HEK293 (cell line): Measurements from ENCODE around the gene CABCOCO1.

ENCODE experiments used
- CTCF ChIA-PET: fragments of 350-600 bp; formaldehyde crosslinking; extraction: SDS; loops from one replicate; lab custom pipeline; 2021; ENCODE audit warnings: antibody characterized with exemption; lab: Yijun Ruan, JAX
- POLR2A ChIA-PET: fragments of 300-600 bp; formaldehyde crosslinking; extraction: SDS; loops from one replicate; lab custom pipeline; 2020; ENCODE audit warnings: antibody characterized with exemption, inconsistent platforms; lab: Yijun Ruan, JAX
- H3K27ac ChIP-seq: fragments of 200-500 bp; sonication (Bioruptor generic); 2 replicates; pipeline ENCODE4 v1.5.1; 2014; ENCODE audit warnings: low read depth, low read length, control low read depth, inconsistent platforms; ENCODE audit errors: extremely low read depth
- H3K36me3 ChIP-seq, 2 experiments: fragments of 200-500 bp in 1 of 2; sonication (Bioruptor generic) in 1 of 2; 1 replicate in 1 of 2; 2 replicates in 1 of 2; pipeline ENCODE4 v1.5.1; 2014 to 2017; ENCODE audit warnings: inconsistent platforms in 2 of 2, low read length in 2 of 2; ENCODE audit not compliant: control insufficient read depth in 2 of 2, insufficient read depth in 1 of 2
- H3K4me1 ChIP-seq: fragments of 200-500 bp; sonication (Bioruptor generic); 2 replicates; pipeline ENCODE4 v1.5.1; 2014; ENCODE audit warnings: mild to moderate bottlenecking, low read length, inconsistent platforms; ENCODE audit not compliant: control insufficient read depth, insufficient read depth
- H3K4me3 ChIP-seq: 2 replicates; pipeline ENCODE4 v1.5.1; 2011; ENCODE audit warnings: low read depth, mild to moderate bottlenecking, control low read depth, low read length, moderate library complexity
- H3K9me3 ChIP-seq: fragments of 200-500 bp; sonication (Bioruptor generic); 2 replicates; pipeline ENCODE4 v1.5.1; 2014; ENCODE audit warnings: low read depth, low read length, inconsistent platforms; ENCODE audit not compliant: control insufficient read depth, insufficient read depth
- FEZF1 ChIP-seq: fragments of 450-650 bp; formaldehyde crosslinking; IDR thresholded peaks from 2 replicates; pipeline ENCODE4 v1.5.1; 2016; ENCODE audit warnings: missing biosample characterization, missing genetic modification characterization
- GFI1B ChIP-seq: fragments of 450-650 bp; formaldehyde crosslinking; IDR thresholded peaks from 2 replicates; pipeline ENCODE4 v1.5.1; 2016; ENCODE audit warnings: missing biosample characterization, missing genetic modification characterization
- GLIS1 ChIP-seq: fragments of 450-650 bp; formaldehyde crosslinking; IDR thresholded peaks from 2 replicates; pipeline ENCODE4 v1.5.1; 2016; ENCODE audit warnings: missing biosample characterization, missing genetic modification characterization
- KLF10 ChIP-seq: fragments of 450-650 bp; IDR thresholded peaks from 2 replicates; pipeline ENCODE4 v1.5.1; 2018; ENCODE audit warnings: missing biosample characterization, mild to moderate bottlenecking, missing genetic modification characterization
- KLF16 ChIP-seq: fragments of 450-650 bp; formaldehyde crosslinking; IDR thresholded peaks from 2 replicates; pipeline ENCODE4 v1.5.1; 2017; ENCODE audit warnings: missing biosample characterization, missing genetic modification characterization
- KLF7 ChIP-seq: fragments of 450-650 bp; formaldehyde crosslinking; IDR thresholded peaks from 2 replicates; pipeline ENCODE4 v1.5.1; 2016; ENCODE audit warnings: missing biosample characterization, missing genetic modification characterization, borderline replicate concordance
- MEIS1 ChIP-seq: sonication (generic); formaldehyde crosslinking; IDR thresholded peaks from 2 replicates; pipeline ENCODE4 v1.8.1; 2022; ENCODE audit warnings: missing genetic modification reagents, mild to moderate bottlenecking, borderline replicate concordance
- TCF7L2 ChIP-seq: IDR thresholded peaks from 2 replicates; pipeline ENCODE4 v1.6.1; 2011; ENCODE audit warnings: low read depth, mild to moderate bottlenecking, inconsistent platforms, low read length, moderate library complexity, borderline replicate concordance
- ZBTB21 ChIP-seq: fragments of 450-650 bp; formaldehyde crosslinking; IDR thresholded peaks from 2 replicates; pipeline ENCODE4 v1.5.1; 2017; ENCODE audit warnings: missing biosample characterization, missing genetic modification characterization
- ZFP3 ChIP-seq: fragments of 450-650 bp; formaldehyde crosslinking; IDR thresholded peaks from 2 replicates; pipeline ENCODE4 v1.5.1; 2016; ENCODE audit warnings: low read depth, missing biosample characterization, missing genetic modification characterization
- ZIC2 ChIP-seq: fragments of 450-650 bp; formaldehyde crosslinking; IDR thresholded peaks from 2 replicates; pipeline ENCODE4 v1.5.1; 2016; ENCODE audit warnings: missing biosample characterization, missing genetic modification characterization
- ZNF140 ChIP-seq: fragments of 450-650 bp; formaldehyde crosslinking; IDR thresholded peaks from 2 replicates; pipeline ENCODE4 v1.5.1; 2016; ENCODE audit warnings: missing biosample characterization, missing genetic modification characterization
- ZNF2 ChIP-seq: fragments of 450-650 bp; formaldehyde crosslinking; IDR thresholded peaks from 2 replicates; pipeline ENCODE4 v1.5.1; 2016; ENCODE audit warnings: missing biosample characterization, missing genetic modification characterization
- ZNF202 ChIP-seq: fragments of 450-650 bp; formaldehyde crosslinking; IDR thresholded peaks from 2 replicates; pipeline ENCODE4 v1.5.1; 2016; ENCODE audit warnings: missing biosample characterization, missing genetic modification characterization, borderline replicate concordance
- ZNF214 ChIP-seq: fragments of 450-650 bp; formaldehyde crosslinking; IDR thresholded peaks from 2 replicates; pipeline ENCODE4 v1.5.1; 2017; ENCODE audit warnings: missing biosample characterization, mild to moderate bottlenecking, missing genetic modification characterization, borderline replicate concordance
- ZNF23 ChIP-seq: fragments of 450-650 bp; formaldehyde crosslinking; IDR thresholded peaks from 2 replicates; pipeline ENCODE4 v1.5.1; 2016; ENCODE audit warnings: missing biosample characterization, missing genetic modification characterization, borderline replicate concordance
- ZNF266 ChIP-seq: fragments of 450-650 bp; formaldehyde crosslinking; IDR thresholded peaks from 2 replicates; pipeline ENCODE4 v1.5.1; 2016; ENCODE audit warnings: missing biosample characterization, missing genetic modification characterization, low read depth
- ZNF292 ChIP-seq: fragments of 450-650 bp; formaldehyde crosslinking; IDR thresholded peaks from 2 replicates; pipeline ENCODE4 v1.5.1; 2016; ENCODE audit warnings: low read depth, missing biosample characterization, missing genetic modification characterization, borderline replicate concordance
- ZNF311 ChIP-seq: fragments of 450-650 bp; formaldehyde crosslinking; IDR thresholded peaks from 2 replicates; pipeline ENCODE4 v1.5.1; 2017; ENCODE audit warnings: missing biosample characterization, missing genetic modification characterization, borderline replicate concordance
- ZNF324 ChIP-seq: fragments of 450-650 bp; formaldehyde crosslinking; IDR thresholded peaks from 2 replicates; pipeline ENCODE4 v1.5.1; 2016; ENCODE audit warnings: missing biosample characterization, missing genetic modification characterization
- ZNF398 ChIP-seq: fragments of 450-650 bp; formaldehyde crosslinking; IDR thresholded peaks from 2 replicates; pipeline ENCODE4 v1.5.1; 2017; ENCODE audit warnings: missing biosample characterization, missing genetic modification characterization
- ZNF473 ChIP-seq: fragments of 450-650 bp; formaldehyde crosslinking; IDR thresholded peaks from 2 replicates; pipeline ENCODE4 v1.5.1; 2017; ENCODE audit warnings: missing biosample characterization, missing genetic modification characterization
- ZNF529 ChIP-seq: fragments of 450-650 bp; formaldehyde crosslinking; IDR thresholded peaks from 2 replicates; pipeline ENCODE4 v1.5.1; 2017; ENCODE audit warnings: missing genetic modification characterization, missing biosample characterization; ENCODE audit not compliant: insufficient replicate concordance
- ZNF555 ChIP-seq: fragments of 450-650 bp; formaldehyde crosslinking; conservative IDR thresholded peaks from 2 replicates; pipeline ENCODE4 v1.5.1; 2017; ENCODE audit warnings: missing biosample characterization, mild to moderate bottlenecking, missing genetic modification characterization, inconsistent platforms
- ZNF623 ChIP-seq: fragments of 450-650 bp; formaldehyde crosslinking; IDR thresholded peaks from 2 replicates; pipeline ENCODE4 v1.5.1; 2016; ENCODE audit warnings: missing biosample characterization, missing genetic modification characterization
- ZNF747 ChIP-seq: fragments of 450-650 bp; formaldehyde crosslinking; IDR thresholded peaks from 2 replicates; pipeline ENCODE4 v1.5.1; 2016; ENCODE audit warnings: missing biosample characterization, missing genetic modification characterization
- ZSCAN4 ChIP-seq: fragments of 450-650 bp; formaldehyde crosslinking; IDR thresholded peaks from 2 replicates; pipeline ENCODE4 v1.5.1; 2017; ENCODE audit warnings: missing biosample characterization, missing genetic modification characterization
- ZSCAN5A ChIP-seq: fragments of 450-650 bp; formaldehyde crosslinking; IDR thresholded peaks from 2 replicates; pipeline ENCODE4 v1.5.1; 2016; ENCODE audit warnings: missing biosample characterization, missing genetic modification characterization
- TF ChIP-seq, protein P1 (sequence below): fragments of 450-650 bp; formaldehyde crosslinking; IDR thresholded peaks from 2 replicates; pipeline ENCODE4 v1.5.1; 2016; ENCODE audit warnings: missing biosample characterization, missing genetic modification characterization
- TF ChIP-seq, protein P2 (sequence below): fragments of 450-650 bp; formaldehyde crosslinking; IDR thresholded peaks from 2 replicates; pipeline ENCODE4 v1.5.1; 2016; ENCODE audit warnings: missing biosample characterization, missing genetic modification characterization

Gene CABCOCO1

GRCh38 chr10:61628875-61629513 is 33.7 kb upstream of the CABCOCO1 start (continued):
- TF ChIP-seq ZNF202 (tag by site-specific recombination) (no peak), MEIS1 (CRISPR knock-in tag) (no peak), ZNF292 (tag by site-specific recombination) (no peak), FEZF1 (tag by site-specific recombination) (no peak), ZNF214 (tag by site-specific recombination) (no peak), ZNF747 (tag by site-specific recombination) (no peak), ZNF311 (no peak), ZIC2 (tag by site-specific recombination) (no peak), ZNF555 (tag by site-specific recombination) (no peak), TCF7L2 (no peak), ZSCAN5A (tag by site-specific recombination) (no peak), ZFP3 (no peak), ZNF140 (tag by site-specific recombination) (no peak), ZNF529 (tag by site-specific recombination) (no peak), ZSCAN4 (tag by site-specific recombination) (peak; percentile 75), KLF10 (tag by site-specific recombination) (no peak), ZBTB21 (tag by site-specific recombination) (no peak), ZNF324 (tag by site-specific recombination) (no peak), ZNF266 (no peak), ZNF398 (tag by site-specific recombination) (no peak; the same call in 1 of the 2 replicates)
- TF ChIP-seq, protein P1, sequence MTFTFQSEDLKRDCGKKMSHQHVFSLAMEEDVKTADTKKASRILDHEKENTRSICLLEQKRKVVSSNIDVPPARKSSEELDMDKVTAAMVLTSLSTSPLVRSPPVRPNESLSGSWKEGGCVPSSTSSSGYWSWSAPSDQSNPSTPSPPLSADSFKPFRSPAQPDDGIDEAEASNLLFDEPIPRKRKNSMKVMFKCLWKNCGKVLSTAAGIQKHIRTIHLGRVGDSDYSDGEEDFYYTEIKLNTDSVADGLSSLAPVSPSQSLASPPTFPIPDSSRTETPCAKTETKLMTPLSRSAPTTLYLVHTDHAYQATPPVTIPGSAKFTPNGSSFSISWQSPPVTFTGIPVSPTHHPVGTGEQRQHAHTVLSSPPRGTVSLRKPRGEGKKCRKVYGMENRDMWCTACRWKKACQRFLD (tag by site-specific recombination): no peak

- Histone ChIP-seq H3K36me3 (no peaks in the 10 kb centered on the region), H3K9me3 (no peaks in the 10 kb centered on the region), H3K27ac (no peak overlapping the region), H3K4me1 (no peaks in the 10 kb centered on the region), H3K4me3 (no peak overlapping the region)
- CTCF ChIA-PET: interaction anchor here (0.7 to 1.7 kb wide), 3 partner anchors 38 to 128 kb away, joined by 3 to 6 read pairs (median 3); no protein-coding TSS in a partner anchor
- POLR2A ChIA-PET: no interaction called here
- TF ChIP-seq ZNF23 (tag by site-specific recombination) (no peak), GFI1B (tag by site-specific recombination) (no peak), GLIS1 (tag by site-specific recombination) (no peak), ZNF623 (tag by site-specific recombination) (no peak), ZNF473 (tag by site-specific recombination) (no peak), ZNF2 (tag by site-specific recombination) (no peak), TCF7L2 (no peak), ZFP3 (no peak), KLF16 (no peak), KLF7 (tag by site-specific recombination) (no peak)
- TF ChIP-seq, protein P2, sequence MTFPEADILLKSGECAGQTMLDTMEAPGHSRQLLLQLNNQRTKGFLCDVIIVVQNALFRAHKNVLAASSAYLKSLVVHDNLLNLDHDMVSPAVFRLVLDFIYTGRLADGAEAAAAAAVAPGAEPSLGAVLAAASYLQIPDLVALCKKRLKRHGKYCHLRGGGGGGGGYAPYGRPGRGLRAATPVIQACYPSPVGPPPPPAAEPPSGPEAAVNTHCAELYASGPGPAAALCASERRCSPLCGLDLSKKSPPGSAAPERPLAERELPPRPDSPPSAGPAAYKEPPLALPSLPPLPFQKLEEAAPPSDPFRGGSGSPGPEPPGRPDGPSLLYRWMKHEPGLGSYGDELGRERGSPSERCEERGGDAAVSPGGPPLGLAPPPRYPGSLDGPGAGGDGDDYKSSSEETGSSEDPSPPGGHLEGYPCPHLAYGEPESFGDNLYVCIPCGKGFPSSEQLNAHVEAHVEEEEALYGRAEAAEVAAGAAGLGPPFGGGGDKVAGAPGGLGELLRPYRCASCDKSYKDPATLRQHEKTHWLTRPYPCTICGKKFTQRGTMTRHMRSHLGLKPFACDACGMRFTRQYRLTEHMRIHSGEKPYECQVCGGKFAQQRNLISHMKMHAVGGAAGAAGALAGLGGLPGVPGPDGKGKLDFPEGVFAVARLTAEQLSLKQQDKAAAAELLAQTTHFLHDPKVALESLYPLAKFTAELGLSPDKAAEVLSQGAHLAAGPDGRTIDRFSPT (tag by site-specific recombination): no peak
Measured at GRCh38 chr10:61629576-61629975, 33.2 kb upstream of the CABCOCO1 start.
